ENCODE data around the gene SIGLEC15.
"Not testable (repeated sequence)": the region's sequence is repeated elsewhere in the genome, so short reads cannot be mapped to it uniquely, and the experiment has no call there.

Gene SIGLEC15

GRCh38 chr18:45821026-45821425, 4.4 kb upstream of the SIGLEC15 start:
- DNase-seq = no peak

GRCh38 chr18:45821711-45822110, 3.8 kb upstream of the SIGLEC15 start:
- DNase-seq = no peak

- no peak for DNase-seq
Measured at GRCh38 chr18:45826084-45826483, 609 bp downstream of the SIGLEC15 start.

GRCh38 chr18:45826716-45827115, 1.2 kb downstream of the SIGLEC15 start:
- DNase-seq = not testable (repeated sequence)

GRCh38 chr18:45828917-45829811, 3.7 kb downstream of the SIGLEC15 start:
- peak; percentile 30 for DNase-seq

- DNase-seq = no peak
Measured at GRCh38 chr18:45829855-45830254, 4.4 kb downstream of the SIGLEC15 start.

- DNase-seq = no peak
Measured at GRCh38 chr18:45830917-45831316, 5.4 kb downstream of the SIGLEC15 start.

- DNase-seq = no peak
Measured at GRCh38 chr18:45833846-45834245, 8.4 kb downstream of the SIGLEC15 start.

- DNase-seq = no peak
Measured at GRCh38 chr18:45834306-45834705, 8.8 kb downstream of the SIGLEC15 start.

- no peak for DNase-seq
Measured at GRCh38 chr18:45835057-45835636, 9.7 kb downstream of the SIGLEC15 start.

GRCh38 chr18:45836242-45837205, 11.0 kb downstream of the SIGLEC15 start:
- DNase-seq = no peak

GRCh38 chr18:45837283-45838070, 12.0 kb downstream of the SIGLEC15 start:
- DNase-seq = peak; percentile 59

- DNase-seq = no peak
Measured at GRCh38 chr18:45838302-45839070, 13.0 kb downstream of the SIGLEC15 start.

GRCh38 chr18:45839414-45840395, 14.2 kb downstream of the SIGLEC15 start:
- DNase-seq = peak; percentile 82

GRCh38 chr18:45841060-45841764, 15.7 kb downstream of the SIGLEC15 start:
- no peak for DNase-seq

GRCh38 chr18:45841765-45842442, 16.4 kb downstream of the SIGLEC15 start:
- DNase-seq = no peak

- DNase-seq = no peak
Measured at GRCh38 chr18:45843019-45843418, 17.5 kb downstream of the SIGLEC15 start.

- DNase-seq = no peak
Measured at GRCh38 chr18:45844938-45845337, 19.5 kb downstream of the SIGLEC15 start.

GRCh38 chr18:45845410-45845809, 19.9 kb downstream of the SIGLEC15 start:
- no peak for DNase-seq

Measured in fibroblast of skin of right biceps (primary cell).